ENCODE results near the gene EIPR1. TPM values are rescaled to one million over a fixed set of nuclear protein-coding genes. Genes with fewer than 3 reads are reported as not detected.

The EIPR1 gene
- polyA plus RNA-seq, 1 donor from 2014 or later, result 138 TPM

DNA sequence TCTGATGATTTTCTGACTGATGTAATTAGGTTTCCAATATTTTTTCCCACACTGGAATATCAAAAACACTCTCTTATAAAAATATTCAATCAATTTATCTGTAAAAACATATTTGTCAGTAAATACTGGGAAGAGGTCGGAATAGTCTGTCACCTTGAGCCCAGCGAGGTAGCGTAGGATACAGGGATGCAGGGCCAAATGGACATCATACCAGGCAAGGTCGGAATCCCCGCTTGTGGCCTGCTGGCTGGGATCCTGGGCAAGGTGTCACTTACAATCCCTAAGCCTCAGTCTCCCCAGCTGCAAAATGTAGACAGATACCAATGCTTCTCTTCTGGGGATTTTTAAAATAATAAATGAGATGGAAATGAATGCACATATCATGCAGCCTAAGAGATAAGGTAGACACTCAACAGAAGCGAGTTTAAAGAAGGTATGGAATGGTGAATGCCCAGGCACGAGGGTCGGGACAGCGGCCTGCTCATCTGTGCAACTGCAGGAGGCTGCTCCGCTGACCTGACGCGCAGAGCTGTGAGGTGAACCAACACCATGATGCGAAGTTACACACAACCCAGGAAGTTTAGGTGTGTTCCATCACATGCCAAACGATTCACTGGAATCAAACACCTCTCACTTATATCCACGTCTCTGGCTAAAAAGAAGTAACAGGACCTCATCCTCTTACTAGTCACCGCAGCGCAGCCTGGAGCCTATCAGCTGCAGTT lies 98.2 kb downstream of the EIPR1 start (continued):
- TF ChIP-seq REST (IDR thresholded peaks at IDR 0.05; ENCODE audit: borderline replicate concordance), result no peak

DNA sequence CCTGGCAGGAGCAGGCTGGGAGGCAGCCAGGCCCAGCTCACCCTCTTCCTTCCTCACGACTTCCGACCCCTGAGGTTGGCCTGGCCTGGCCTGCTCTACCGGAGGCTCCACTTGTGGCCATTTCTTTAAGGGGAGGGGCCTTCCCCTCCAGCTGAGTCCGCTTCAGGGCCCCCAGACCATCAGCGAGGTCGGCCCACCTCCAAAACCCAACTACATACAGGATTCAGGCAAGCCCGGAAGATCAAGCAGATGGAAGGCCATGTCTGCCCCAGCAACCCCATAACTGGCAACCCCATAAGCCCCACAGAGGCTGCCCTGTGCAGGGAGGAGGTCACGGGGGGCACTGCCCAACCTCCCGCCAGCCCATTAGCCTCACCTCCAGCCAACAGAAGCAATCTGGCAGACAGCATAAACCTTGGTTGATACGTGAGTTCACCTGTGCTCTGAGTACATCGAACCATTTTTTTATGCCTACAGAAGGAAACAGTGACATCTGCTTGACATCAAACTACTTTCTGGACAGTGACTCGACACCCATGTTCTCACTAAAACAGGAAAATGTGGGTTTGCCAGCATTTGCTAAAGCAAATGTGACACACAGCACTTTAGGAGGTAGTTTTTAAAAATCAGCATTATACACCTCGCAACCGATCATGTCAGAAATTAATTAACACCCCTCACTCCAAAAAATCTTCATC lies 98.9 kb downstream of the EIPR1 start:
- Histone ChIP-seq H3K9me3 (ENCODE audit: low read length) (no peaks in the 10 kb centered on the region), H3K4me2 (ENCODE audit: low read length) (no peak overlapping the region), H2AFZ (ENCODE audit: low read depth, low read length) (no peak overlapping the region), H3K36me3 (ENCODE audit: insufficient read depth, low read length) (no peaks in the 10 kb centered on the region), H3K27ac (ENCODE audit: low read length) (no peak overlapping the region), H3K79me2 (replicated peaks; ENCODE audit: insufficient read depth, low read length) (no peaks in the 10 kb centered on the region), H3K9ac (ENCODE audit: low read length) (no peak overlapping the region), H3K27me3 (ENCODE audit: insufficient read depth, low read depth, low read length) (no peaks in the 10 kb centered on the region), H3K9me2 (ENCODE audit: insufficient read depth, low read length) (no peaks in the 10 kb centered on the region), H3K4me3 (ENCODE audit: low read length) (no peak overlapping the region), H3F3A (ENCODE audit: insufficient read depth, low read length, poor library complexity, severe bottlenecking) (no peaks in the 10 kb centered on the region), H4K20me1 (ENCODE audit: insufficient read depth) (no peaks in the 10 kb centered on the region)
- TF ChIP-seq RAD21 (conservative IDR thresholded peaks at IDR 0.05) (no peak), TAF1 (IDR thresholded peaks at IDR 0.05; ENCODE audit: low read depth) (no peak), POLR2AphosphoS5 (IDR thresholded peaks at IDR 0.05) (no peak), SMC3 (conservative IDR thresholded peaks at IDR 0.05; ENCODE audit: poor library complexity) (no peak), EZH2 (IDR thresholded peaks at IDR 0.05; ENCODE audit: borderline replicate concordance, insufficient read depth, low read length, poor library complexity, severe bottlenecking) (no peak), MXI1 (conservative IDR thresholded peaks at IDR 0.05; ENCODE audit: poor library complexity, severe bottlenecking) (no peak), CTCF (IDR thresholded peaks at IDR 0.05; ENCODE audit: poor library complexity, severe bottlenecking) (no peak), REST (IDR thresholded peaks at IDR 0.05; ENCODE audit: borderline replicate concordance) (no peak), EP300 (conservative IDR thresholded peaks at IDR 0.05; ENCODE audit: poor library complexity, severe bottlenecking) (no peak)

Measured in neural cell (in vitro differentiated cells).